22Rv1 (cell line): ENCODE results near the gene SERTAD1.
"Not testable (repeated sequence)": the region's sequence is repeated elsewhere in the genome, so short reads cannot be mapped to it uniquely, and the experiment has no call there.

ENCODE experiments used
- CTCF ChIP-seq: fragments of 450-650 bp; IDR thresholded peaks from 2 replicates; pipeline ENCODE4 v1.5.1; 2017; ENCODE audit warnings: mild to moderate bottlenecking
- ZFX ChIP-seq: fragments of 450-650 bp; IDR thresholded peaks from 2 replicates; pipeline ENCODE4 v1.6.1; 2017; ENCODE audit warnings: antibody characterized with exemption, borderline replicate concordance

GRCh38 chr19:40453943-40454342, 28.2 kb upstream of the SERTAD1 start:
- not testable (repeated sequence) for TF ChIP-seq CTCF, ZFX
